Gastroesophageal sphincter (tissue), 3 donors: ENCODE results near the gene FAM13A.

ENCODE experiments used
- CTCF ChIP-seq, 4 experiments: fragments of 200-600 bp in 2 of 4; fragments of 450-650 bp in 2 of 4; sonication (generic) in 1 of 4; IDR thresholded peaks; one replicate each; pipeline ENCODE4 v1.5.1; 2017 to 2019; ENCODE audit warnings: antibody characterized with exemption in 4 of 4, mild to moderate bottlenecking in 2 of 4, moderate library complexity in 2 of 4
- POLR2A ChIP-seq, 2 donors: fragments of 450-650 bp; IDR thresholded peaks; one replicate each; pipeline ENCODE4 v1.6.1; 2017; ENCODE audit warnings: antibody characterized with exemption in 2 of 2, mild to moderate bottlenecking in 2 of 2, moderate library complexity in 1 of 2
- POLR2AphosphoS5 ChIP-seq: sonication (generic); formaldehyde crosslinking; IDR thresholded peaks from one replicate; pipeline ENCODE4 v1.6.1; 2017; ENCODE audit warnings: antibody characterized with exemption

- TF ChIP-seq CTCF (IDR thresholded peaks at IDR 0.05) (no peak), POLR2AphosphoS5 (no peak), POLR2A (IDR thresholded peaks at IDR 0.05) (no peak)
Observed at GRCh38 chr4:88794087-88794690, 262.8 kb downstream of the FAM13A start.
